Suppressor macrophage treated with lipopolysaccharide for 1 hour (primary cell): Measurements from ENCODE around the gene LGALS7B.
"Not testable (repeated sequence)": the region's sequence is repeated elsewhere in the genome, so short reads cannot be mapped to it uniquely, and the experiment has no call there.

ENCODE experiments used
- DNase-seq, 3 donors: peaks; one replicate each; pipeline ENCODE4 v3.0.0-alpha.2; 2020 to 2022

LGALS7B gene

GRCh38 chr19:38825936-38826335 is 36.9 kb downstream of the LGALS7B start:
- not testable (repeated sequence) for DNase-seq

- DNase-seq = no peak
Measured at GRCh38 chr19:38826856-38827551, 38.0 kb downstream of the LGALS7B start.

GRCh38 chr19:38829203-38829602 is 40.2 kb downstream of the LGALS7B start:
- DNase-seq = peak; percentile 47 to 69 (median 66)

GRCh38 chr19:38830039-38830733 is 41.2 kb downstream of the LGALS7B start:
- DNase-seq = peak in 2 of 3 donors; percentile 20 to 39

GRCh38 chr19:38831142-38831605 is 42.2 kb downstream of the LGALS7B start:
- peak; percentile 74 to 77 (median 75) for DNase-seq

- peak in 1 of 3 donors; percentile 32 for DNase-seq
Measured at GRCh38 chr19:38833092-38833425, 44.1 kb downstream of the LGALS7B start.

GRCh38 chr19:38834104-38834490 is 45.1 kb downstream of the LGALS7B start:
- DNase-seq = no peak

- no peak for DNase-seq
Measured at GRCh38 chr19:38834590-38834989, 45.6 kb downstream of the LGALS7B start.

GRCh38 chr19:38836159-38836982 is 47.4 kb downstream of the LGALS7B start:
- DNase-seq = no peak

- DNase-seq = no peak
Measured at GRCh38 chr19:38836983-38837626, 48.1 kb downstream of the LGALS7B start.

GRCh38 chr19:38837656-38838121 is 48.7 kb downstream of the LGALS7B start:
- DNase-seq = no peak

GRCh38 chr19:38838208-38838985 is 49.4 kb downstream of the LGALS7B start:
- no peak for DNase-seq

GRCh38 chr19:38838986-38839761 is 50.2 kb downstream of the LGALS7B start:
- DNase-seq = no peak

GRCh38 chr19:38839816-38840582 is 51.0 kb downstream of the LGALS7B start:
- DNase-seq = no peak

GRCh38 chr19:38840583-38840968 is 51.6 kb downstream of the LGALS7B start:
- no peak for DNase-seq
